SH-SY5Y (cell line): ENCODE data around the gene SLC25A26.

ENCODE experiments used
- GATA2 ChIP-seq: IDR thresholded peaks from 2 replicates; pipeline ENCODE4 v1.6.1; 2011; ENCODE audit warnings: mild to moderate bottlenecking, low read depth, low read length
- GATA3 ChIP-seq: IDR thresholded peaks from 2 replicates; pipeline ENCODE4 v1.6.1; 2011; ENCODE audit warnings: low read depth, mild to moderate bottlenecking, low read length, moderate library complexity

DNA sequence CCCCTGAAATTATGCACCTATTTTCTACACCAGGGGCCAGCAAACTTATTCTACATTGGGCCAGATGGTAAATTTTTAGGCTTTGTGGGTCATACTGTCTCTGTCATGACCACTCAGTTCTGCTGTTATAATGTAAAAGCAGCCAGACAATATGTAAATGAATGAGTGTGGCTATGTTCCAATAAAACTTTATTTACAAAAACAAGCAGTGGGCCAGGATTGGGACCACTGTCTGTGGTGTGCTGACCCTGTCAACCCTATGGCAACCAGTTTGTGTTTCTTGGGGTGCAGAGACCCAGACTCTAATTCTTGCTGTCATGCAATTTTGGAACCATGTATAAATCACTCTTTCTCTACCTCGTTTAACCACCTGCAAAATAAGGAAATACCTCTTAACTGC lies 205.3 kb downstream of the SLC25A26 start:
- TF ChIP-seq GATA2 = no peak
- no peak for TF ChIP-seq GATA3
